Subcutaneous preadipocyte (primary cell): Measurements from ENCODE around the gene RNASEL. TPM values are rescaled to one million over a fixed set of nuclear protein-coding genes. Genes with fewer than 3 reads are reported as not detected.

Experiments used
- small RNA-seq: library from RNA; depleted of rRNA; stranded (forward); fragments of <200 nt; gene quantifications from one replicate; pipeline ENCODE3, GENCODE V24; 2012
- total RNA-seq: library from RNA; depleted of rRNA; stranded (reverse); fragments of >200 nt; gene quantifications from 2 replicates; pipeline ENCODE4 v1.2.3, GENCODE V29; 2012

Gene RNASEL, protein sequence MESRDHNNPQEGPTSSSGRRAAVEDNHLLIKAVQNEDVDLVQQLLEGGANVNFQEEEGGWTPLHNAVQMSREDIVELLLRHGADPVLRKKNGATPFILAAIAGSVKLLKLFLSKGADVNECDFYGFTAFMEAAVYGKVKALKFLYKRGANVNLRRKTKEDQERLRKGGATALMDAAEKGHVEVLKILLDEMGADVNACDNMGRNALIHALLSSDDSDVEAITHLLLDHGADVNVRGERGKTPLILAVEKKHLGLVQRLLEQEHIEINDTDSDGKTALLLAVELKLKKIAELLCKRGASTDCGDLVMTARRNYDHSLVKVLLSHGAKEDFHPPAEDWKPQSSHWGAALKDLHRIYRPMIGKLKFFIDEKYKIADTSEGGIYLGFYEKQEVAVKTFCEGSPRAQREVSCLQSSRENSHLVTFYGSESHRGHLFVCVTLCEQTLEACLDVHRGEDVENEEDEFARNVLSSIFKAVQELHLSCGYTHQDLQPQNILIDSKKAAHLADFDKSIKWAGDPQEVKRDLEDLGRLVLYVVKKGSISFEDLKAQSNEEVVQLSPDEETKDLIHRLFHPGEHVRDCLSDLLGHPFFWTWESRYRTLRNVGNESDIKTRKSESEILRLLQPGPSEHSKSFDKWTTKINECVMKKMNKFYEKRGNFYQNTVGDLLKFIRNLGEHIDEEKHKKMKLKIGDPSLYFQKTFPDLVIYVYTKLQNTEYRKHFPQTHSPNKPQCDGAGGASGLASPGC
- total RNA-seq: 4.1 and 7.7 TPM in 2 replicates

DNA sequence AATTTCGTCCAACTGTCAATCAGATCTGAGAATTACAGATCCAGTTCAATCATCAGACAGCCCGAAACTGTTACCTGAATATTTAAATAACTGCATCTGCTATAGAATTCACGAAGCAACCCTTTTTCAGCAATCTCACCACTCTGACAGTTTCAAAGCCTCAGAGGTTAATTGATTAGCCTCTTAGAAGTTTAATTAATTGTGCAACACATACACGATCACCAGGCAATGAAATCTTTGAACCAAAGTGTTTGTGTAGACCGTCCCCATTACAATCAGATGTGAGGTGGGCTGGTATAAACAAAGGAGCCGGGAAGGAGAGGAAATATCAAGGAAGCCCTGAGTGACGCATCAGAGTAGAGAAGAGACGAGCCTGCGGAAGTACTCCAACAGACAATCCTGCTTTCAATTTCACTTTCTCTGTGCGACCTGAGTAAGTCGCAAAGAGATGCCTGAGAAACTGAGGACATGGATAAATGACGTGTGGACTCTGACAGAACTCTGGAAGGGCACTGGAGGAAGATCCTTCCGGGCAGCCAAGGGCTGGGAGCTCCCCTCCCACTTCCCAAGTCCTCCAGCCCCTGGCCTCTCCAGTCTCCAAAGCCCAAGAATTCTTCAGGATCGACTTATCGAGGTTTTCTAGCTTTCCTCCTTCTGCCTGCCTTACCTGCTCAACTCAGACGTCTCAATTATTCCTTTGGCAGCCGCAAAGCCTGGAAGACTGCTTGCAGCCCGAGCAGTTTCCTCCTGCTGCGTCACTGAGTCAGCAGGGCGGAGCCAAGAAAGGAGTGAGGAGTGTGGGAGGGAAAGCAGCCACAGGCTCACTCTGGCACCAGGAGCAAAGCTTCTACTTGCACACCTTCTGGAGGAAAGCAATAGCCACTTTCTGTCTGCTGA is at the start of gene RNASEL:
TSS of gene RNASEL (minus strand) at position 757 of the 897 bp plus-strand sequence. CDS start 2,450 bp downstream, outside the sequence.

GRCh38 chr1:182604175-182605164 is 15.4 kb upstream of the RNASEL start, which contains the start of gene RGS16:
Gene RGS16 (minus strand): TSS chr1:182604389. CDS start chr1:182604259, 130 bp downstream.

Small RNAs within 50 kb of the gene (small RNA-seq; reads per million reads assigned to genes)
- not detected for gene RF00017

Other genes starting within 250 kb of the RNASEL start
- gene GLUL, start 197.5 kb downstream of the RNASEL start, total RNA-seq: 391 and 545 TPM in 2 replicates
- gene TEDDM1, start 188.6 kb downstream of the RNASEL start, total RNA-seq: not detected in 2 replicates
- gene RGSL1, start 139.1 kb downstream of the RNASEL start, total RNA-seq: not detected in 2 replicates
- 0.20 and 0.37 TPM in 2 replicates for gene RGS16, start 15.1 kb upstream of the RNASEL start, total RNA-seq
- not detected in 2 replicates for gene RGS8, start 95.3 kb upstream of the RNASEL start, total RNA-seq
- gene NPL, start 200.5 kb upstream of the RNASEL start, total RNA-seq: 1.4 and 5.1 TPM in 2 replicates